Mesendoderm (in vitro differentiated cells): ENCODE measurements around the gene CNTN2.

Source experiments
- DNase-seq: peaks from one replicate; pipeline ENCODE4 v3.0.0; 2013
- H2AK5ac ChIP-seq: 2 replicates; pipeline ENCODE4 v1.6.1; 2013; ENCODE audit warnings: low read length, inconsistent platforms
- H2BK120ac ChIP-seq: 2 replicates; pipeline ENCODE4 v1.6.1; 2013; ENCODE audit warnings: low read depth, mild to moderate bottlenecking, low read length, moderate library complexity, mixed read lengths
- H2BK15ac ChIP-seq: replicated peaks from 2 replicates; pipeline ENCODE4 v1.6.1; 2013; ENCODE audit warnings: low read depth, mild to moderate bottlenecking, moderate library complexity
- H2BK5ac ChIP-seq: 2 replicates; pipeline ENCODE4 v1.6.1; 2013; ENCODE audit warnings: low read length, inconsistent platforms
- H3K18ac ChIP-seq: 2 replicates; pipeline ENCODE4 v1.6.1; 2013; ENCODE audit warnings: mild to moderate bottlenecking, low read length, mixed read lengths
- H3K23ac ChIP-seq: one replicate; pipeline ENCODE4 v1.6.1; 2013; ENCODE audit warnings: low read length
- H3K27ac ChIP-seq: 2 replicates; pipeline ENCODE4 v1.5.1; 2013; ENCODE audit warnings: low read depth, mild to moderate bottlenecking, inconsistent platforms, low read length, moderate library complexity
- H3K27me3 ChIP-seq: 2 replicates; pipeline ENCODE4 v1.6.1; 2013; ENCODE audit warnings: low read length, control low read depth, mild to moderate bottlenecking, inconsistent platforms; ENCODE audit not compliant: insufficient read depth, poor library complexity
- H3K36me3 ChIP-seq: 2 replicates; pipeline ENCODE4 v1.6.1; 2013; ENCODE audit warnings: low read length, inconsistent platforms; ENCODE audit not compliant: control insufficient read depth, insufficient read depth
- H3K4ac ChIP-seq: one replicate; pipeline ENCODE4 v1.6.1; 2013; ENCODE audit warnings: low read depth, mild to moderate bottlenecking, low read length, moderate library complexity
- H3K4me1 ChIP-seq: 2 replicates; pipeline ENCODE4 v1.6.1; 2013; ENCODE audit warnings: low read depth, low read length, inconsistent platforms; ENCODE audit not compliant: control insufficient read depth
- H3K4me2 ChIP-seq: 2 replicates; pipeline ENCODE4 v1.6.1; 2013; ENCODE audit warnings: low read length
- H3K4me3 ChIP-seq: 2 replicates; pipeline ENCODE4 v1.5.1; 2013; ENCODE audit warnings: mild to moderate bottlenecking, low read length
- H3K56ac ChIP-seq: one replicate; pipeline ENCODE4 v1.6.1; 2013; ENCODE audit warnings: low read length
- H3K79me1 ChIP-seq: 2 replicates; pipeline ENCODE4 v1.6.1; 2013; ENCODE audit warnings: low read length, inconsistent platforms
- H3K79me2 ChIP-seq: 2 replicates; pipeline ENCODE4 v1.6.1; 2013; ENCODE audit warnings: mild to moderate bottlenecking, low read length; ENCODE audit not compliant: control insufficient read depth, insufficient read depth
- H3K9ac ChIP-seq: 2 replicates; pipeline ENCODE4 v1.6.1; 2013; ENCODE audit warnings: low read length, inconsistent platforms
- H4K5ac ChIP-seq: one replicate; pipeline ENCODE4 v1.6.1; 2013; ENCODE audit warnings: low read length
- H4K8ac ChIP-seq: one replicate; pipeline ENCODE4 v1.6.1; 2013; ENCODE audit warnings: low read depth, mild to moderate bottlenecking, control low read depth, low read length, moderate library complexity
- WGBS: extraction: QIAGEN DNeasy Blood & Tissue Kit; methylation state at CpG from one replicate; pipeline ENCODE4 v1.1.7; 2013; ENCODE audit warnings: low lambda C conversion rate, missing lambda C conversion rate; ENCODE audit not compliant: insufficient coverage; ENCODE audit errors: extremely low coverage; 5-methylcytosine and 5-hydroxymethylcytosine counted together

Gene CNTN2

GRCh38 chr1:205067031-205067430 is 24.0 kb downstream of the CNTN2 start:
- Histone ChIP-seq H3K27ac (no peak overlapping the region), H2AK5ac (no peak overlapping the region), H3K27me3 (no peaks in the 10 kb centered on the region), H3K79me2 (no peaks in the 10 kb centered on the region), H3K56ac (no peak overlapping the region), H4K8ac (no peak overlapping the region), H3K18ac (no peak overlapping the region), H3K36me3 (no peaks in the 10 kb centered on the region), H3K4me1 (no peaks in the 10 kb centered on the region), H2BK5ac (no peak overlapping the region), H2BK120ac (no peak overlapping the region), H3K4ac (no peak overlapping the region), H4K5ac (no peak overlapping the region), H3K79me1 (no peaks in the 10 kb centered on the region), H3K4me3 (no peak overlapping the region), H3K9ac (no peak overlapping the region), H2BK15ac (no peak overlapping the region), H3K4me2 (no peak overlapping the region), H3K23ac (no peak overlapping the region)
- DNase-seq = no peak
- no CpG with 5 or more reads among the region's 6 CpGs for WGBS

GRCh38 chr1:205068001-205068400 is 25.0 kb downstream of the CNTN2 start:
- Histone ChIP-seq H3K4me3 (no peak overlapping the region), H3K9ac (no peak overlapping the region), H4K5ac (no peak overlapping the region), H2BK120ac (no peak overlapping the region), H3K27ac (no peak overlapping the region), H3K23ac (no peak overlapping the region), H3K36me3 (no peaks in the 10 kb centered on the region), H3K56ac (no peak overlapping the region), H2BK5ac (no peak overlapping the region), H4K8ac (no peak overlapping the region), H3K27me3 (no peaks in the 10 kb centered on the region), H2AK5ac (no peak overlapping the region), H3K4ac (no peak overlapping the region), H3K4me1 (no peaks in the 10 kb centered on the region), H3K79me1 (no peaks in the 10 kb centered on the region), H3K18ac (no peak overlapping the region), H2BK15ac (no peak overlapping the region), H3K4me2 (no peak overlapping the region), H3K79me2 (no peaks in the 10 kb centered on the region)
- no peak for DNase-seq
- no CpG with 5 or more reads among the region's 4 CpGs for WGBS

- H3K4me1 ChIP-seq = no peaks in the 10 kb centered on the region
- no peak overlapping the region for H2BK5ac ChIP-seq
- no peak overlapping the region for H3K4me3 ChIP-seq
- H3K27ac ChIP-seq = no peak overlapping the region
- H3K56ac ChIP-seq = no peak overlapping the region
- H3K4ac ChIP-seq = no peak overlapping the region
- no peak overlapping the region for H3K4me2 ChIP-seq
- H4K8ac ChIP-seq = no peak overlapping the region
- H4K5ac ChIP-seq = no peak overlapping the region
- H2BK15ac ChIP-seq = no peak overlapping the region
- no peak overlapping the region for H2BK120ac ChIP-seq
- no peaks in the 10 kb centered on the region for H3K79me1 ChIP-seq
- no peak overlapping the region for H3K23ac ChIP-seq
- H3K79me2 ChIP-seq = no peaks in the 10 kb centered on the region
- DNase-seq = no peak
- H3K9ac ChIP-seq = no peak overlapping the region
- H2AK5ac ChIP-seq = no peak overlapping the region
- WGBS = no CpG with 5 or more reads among the region's 2 CpGs
- no peak overlapping the region for H3K18ac ChIP-seq
- H3K27me3 ChIP-seq = no peaks in the 10 kb centered on the region
- no peaks in the 10 kb centered on the region for H3K36me3 ChIP-seq
Measured at GRCh38 chr1:205068457-205069040, 25.5 kb downstream of the CNTN2 start.

- no peak overlapping the region for H2BK120ac ChIP-seq
- H3K27me3 ChIP-seq = no peaks in the 10 kb centered on the region
- H4K5ac ChIP-seq = no peak overlapping the region
- H3K18ac ChIP-seq = no peak overlapping the region
- H2AK5ac ChIP-seq = no peak overlapping the region
- no peak overlapping the region for H3K9ac ChIP-seq
- H3K79me1 ChIP-seq = no peaks in the 10 kb centered on the region
- no peak overlapping the region for H3K4me3 ChIP-seq
- H3K27ac ChIP-seq = no peak overlapping the region
- no peak overlapping the region for H3K4me2 ChIP-seq
- no peak overlapping the region for H3K23ac ChIP-seq
- no peaks in the 10 kb centered on the region for H3K4me1 ChIP-seq
- no CpG with 5 or more reads among the region's 42 CpGs for WGBS
- H3K4ac ChIP-seq = no peak overlapping the region
- no peaks in the 10 kb centered on the region for H3K36me3 ChIP-seq
- no peak overlapping the region for H2BK15ac ChIP-seq
- H4K8ac ChIP-seq = no peak overlapping the region
- no peak overlapping the region for H3K56ac ChIP-seq
- no peak overlapping the region for H2BK5ac ChIP-seq
- no peaks in the 10 kb centered on the region for H3K79me2 ChIP-seq
- no peak for DNase-seq
Measured at GRCh38 chr1:205069371-205070125, 26.5 kb downstream of the CNTN2 start.

GRCh38 chr1:205071028-205071409 is 28.0 kb downstream of the CNTN2 start:
- Histone ChIP-seq H3K23ac (no peak overlapping the region), H3K79me2 (no peaks in the 10 kb centered on the region), H3K56ac (no peak overlapping the region), H3K9ac (no peak overlapping the region), H3K79me1 (no peaks in the 10 kb centered on the region), H3K36me3 (no peaks in the 10 kb centered on the region), H3K4me3 (no peak overlapping the region), H3K4me2 (no peak overlapping the region), H3K18ac (no peak overlapping the region), H2BK15ac (no peak overlapping the region), H4K8ac (no peak overlapping the region), H2AK5ac (no peak overlapping the region), H3K27me3 (no peaks in the 10 kb centered on the region), H2BK5ac (no peak overlapping the region), H3K27ac (no peak overlapping the region), H2BK120ac (no peak overlapping the region), H4K5ac (no peak overlapping the region), H3K4ac (no peak overlapping the region), H3K4me1 (no peaks in the 10 kb centered on the region)
- WGBS = no CpG with 5 or more reads among the region's 2 CpGs
- DNase-seq = no peak

GRCh38 chr1:205071801-205072200 is 28.8 kb downstream of the CNTN2 start:
- no peaks in the 10 kb centered on the region for H3K79me1 ChIP-seq
- no peaks in the 10 kb centered on the region for H3K79me2 ChIP-seq
- H2BK5ac ChIP-seq = no peak overlapping the region
- no peak overlapping the region for H3K18ac ChIP-seq
- no peak overlapping the region for H4K8ac ChIP-seq
- H3K36me3 ChIP-seq = no peaks in the 10 kb centered on the region
- no peak overlapping the region for H3K4me3 ChIP-seq
- H3K27me3 ChIP-seq = no peaks in the 10 kb centered on the region
- H3K4ac ChIP-seq = no peak overlapping the region
- H3K4me2 ChIP-seq = no peak overlapping the region
- no peak overlapping the region for H2BK120ac ChIP-seq
- DNase-seq = no peak
- H3K9ac ChIP-seq = no peak overlapping the region
- H3K4me1 ChIP-seq = no peaks in the 10 kb centered on the region
- H2BK15ac ChIP-seq = no peak overlapping the region
- H2AK5ac ChIP-seq = no peak overlapping the region
- H3K56ac ChIP-seq = no peak overlapping the region
- no peak overlapping the region for H3K23ac ChIP-seq
- H3K27ac ChIP-seq = no peak overlapping the region
- H4K5ac ChIP-seq = no peak overlapping the region
- WGBS = no CpG with 5 or more reads among the region's 12 CpGs
